ENCODE measurements around the gene GALNT17. TPM values are rescaled to one million over a fixed set of nuclear protein-coding genes. Genes with fewer than 3 reads are reported as not detected.

The GALNT17 gene
- polyA plus RNA-seq, 1 donor (not counting 4 experiments of a cell fraction or from before 2014, with no cell fraction given), result not detected

- DNase-seq (ENCODE audit: low read depth, low spot score) (no peak), FAIRE-seq (no peak)
- Histone ChIP-seq H3K27me3 (ENCODE audit: control insufficient read depth, extremely low read depth, insufficient read depth, low read length) (no peaks in the 10 kb centered on the region), H3K4me3 (ENCODE audit: control insufficient read depth in 2 of 3, extremely low read depth in 1 of 3, insufficient read depth in 2 of 3, low read depth in 1 of 3, low read length in 3 of 3) (no peak overlapping the region), H2AFZ (ENCODE audit: control insufficient read depth, low read length) (no peak overlapping the region), H3K27ac (ENCODE audit: control insufficient read depth, insufficient read depth, low read length) (no peak overlapping the region), H3K9me3 (ENCODE audit: control insufficient read depth, low read depth, low read length) (peaks cover 3% of the 10 kb centered on the region), H3K4me1 (ENCODE audit: control insufficient read depth, extremely low read depth, insufficient read depth, low read length) (no peaks in the 10 kb centered on the region), H3K9ac (ENCODE audit: control insufficient read depth, extremely low read depth, insufficient read depth, low read length) (no peak overlapping the region), H3K9me1 (ENCODE audit: control insufficient read depth, extremely low read depth, insufficient read depth, low read length) (no peaks in the 10 kb centered on the region), H4K20me1 (ENCODE audit: control insufficient read depth, extremely low read depth, insufficient read depth, low read length) (no peaks in the 10 kb centered on the region), H3K36me3 (ENCODE audit: control insufficient read depth in 2 of 2, extremely low read depth in 1 of 2, insufficient read depth in 2 of 2, low read length in 2 of 2) (no peaks in the 10 kb centered on the region), H3K4me2 (ENCODE audit: control insufficient read depth, extremely low read depth, insufficient read depth, low read depth, low read length) (no peak overlapping the region), H3K79me2 (ENCODE audit: control insufficient read depth, insufficient read depth, low read length) (no peaks in the 10 kb centered on the region)
- TF ChIP-seq EZH2 (IDR thresholded peaks at IDR 0.05; ENCODE audit: low read length) (no peak), CTCF (optimal IDR thresholded peaks at IDR 0.05 in 1 of 3, IDR thresholded peaks at IDR 0.05 in 1 of 3, conservative IDR thresholded peaks at IDR 0.05 in 1 of 3; ENCODE audit: extremely low read depth in 1 of 3, insufficient read depth in 2 of 3, low read length in 3 of 3) (no peak)
- dilution Hi-C loops (cut with MboI; ENCODE audit: extremely low pct_ligation_motif_present, low sequenced_read_pairs), result no loop called here
These were observed 407.7 kb downstream of the GALNT17 start for GRCh38 chr7:71539615-71540014.

GRCh38 chr7:71541707-71542353 is 409.9 kb downstream of the GALNT17 start:
- no peaks in the 10 kb centered on the region for H3K79me2 ChIP-seq (ENCODE audit: control insufficient read depth, insufficient read depth, low read length)
- H3K27ac ChIP-seq (ENCODE audit: control insufficient read depth, insufficient read depth, low read length), result no peak overlapping the region
- no peaks in the 10 kb centered on the region for H3K36me3 ChIP-seq (ENCODE audit: control insufficient read depth in 2 of 2, extremely low read depth in 1 of 2, insufficient read depth in 2 of 2, low read length in 2 of 2)
- H3K9me1 ChIP-seq (ENCODE audit: control insufficient read depth, extremely low read depth, insufficient read depth, low read length), result no peaks in the 10 kb centered on the region
- no peaks in the 10 kb centered on the region for H3K4me1 ChIP-seq (ENCODE audit: control insufficient read depth, extremely low read depth, insufficient read depth, low read length)
- no peaks in the 10 kb centered on the region for H4K20me1 ChIP-seq (ENCODE audit: control insufficient read depth, extremely low read depth, insufficient read depth, low read length)
- no peak overlapping the region for H3K4me2 ChIP-seq (ENCODE audit: control insufficient read depth, extremely low read depth, insufficient read depth, low read depth, low read length)
- H3K27me3 ChIP-seq (ENCODE audit: control insufficient read depth, extremely low read depth, insufficient read depth, low read length), result no peaks in the 10 kb centered on the region
- TF ChIP-seq EZH2 (IDR thresholded peaks at IDR 0.05; ENCODE audit: low read length) (no peak), CTCF (optimal IDR thresholded peaks at IDR 0.05 in 1 of 3, IDR thresholded peaks at IDR 0.05 in 1 of 3, conservative IDR thresholded peaks at IDR 0.05 in 1 of 3; ENCODE audit: extremely low read depth in 1 of 3, insufficient read depth in 2 of 3, low read length in 3 of 3) (no peak)
- DNase-seq (ENCODE audit: low read depth, low spot score), result no peak
- no peak overlapping the region for H2AFZ ChIP-seq (ENCODE audit: control insufficient read depth, low read length)
- H3K9me3 ChIP-seq (ENCODE audit: control insufficient read depth, low read depth, low read length), result peaks cover 3% of the 10 kb centered on the region
- FAIRE-seq, result no peak
- dilution Hi-C loops (cut with MboI; ENCODE audit: extremely low pct_ligation_motif_present, low sequenced_read_pairs), result no loop called here
- H3K9ac ChIP-seq (ENCODE audit: control insufficient read depth, extremely low read depth, insufficient read depth, low read length), result no peak overlapping the region
- no peak overlapping the region for H3K4me3 ChIP-seq (ENCODE audit: control insufficient read depth in 2 of 3, extremely low read depth in 1 of 3, insufficient read depth in 2 of 3, low read depth in 1 of 3, low read length in 3 of 3)
